T47D (cell line): Measurements from ENCODE around the gene CBLB.
"Not testable (repeated sequence)": the region's sequence is repeated elsewhere in the genome, so short reads cannot be mapped to it uniquely, and the experiment has no call there.

Experiments
- DNase-seq, 2 experiments: peaks; one replicate each; pipeline versions ENCODE4 v3.0.0 to v3.0.0-alpha.2; 2011 to 2012; ENCODE audit warnings: low read depth in 1 of 2, low spot score in 1 of 2
- JUND ChIP-seq: IDR thresholded peaks from 2 replicates; pipeline ENCODE4 v1.6.1; 2012; ENCODE audit warnings: low read depth
- in situ Hi-C: cut with HindIII; loops from 2 replicates; pipeline ENCODE4 v1.10.0; 2016; ENCODE audit warnings: low sequenced_read_pairs, low pct_unique_long_range_greater_than_20kb

The CBLB gene

DNA sequence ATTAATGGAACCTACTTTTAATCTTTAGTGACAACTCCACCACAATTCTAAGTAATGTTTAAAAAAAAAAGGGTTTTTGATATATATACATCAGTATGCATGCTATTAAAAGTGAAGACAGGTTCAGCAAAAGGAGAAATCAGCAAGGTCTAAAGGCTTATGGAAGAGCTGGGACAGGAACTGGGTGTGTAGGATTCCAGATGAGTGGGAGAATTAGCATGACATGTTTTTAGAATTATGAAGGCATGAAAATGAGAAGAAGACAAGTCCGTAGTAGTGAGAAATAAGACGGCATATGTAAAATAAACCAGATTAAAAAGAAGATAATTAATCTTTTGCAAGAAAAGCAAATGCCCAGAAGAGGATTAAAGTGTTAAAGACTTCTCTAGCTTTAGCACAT is 52.0 kb downstream of the CBLB start:
- TF ChIP-seq JUND, result no peak
- no peak for DNase-seq
- in situ Hi-C loops, result no loop called here

GRCh38 chr3:105815331-105815730 is 53.5 kb downstream of the CBLB start:
- DNase-seq, in situ Hi-C loops: not testable (repeated sequence)

DNA sequence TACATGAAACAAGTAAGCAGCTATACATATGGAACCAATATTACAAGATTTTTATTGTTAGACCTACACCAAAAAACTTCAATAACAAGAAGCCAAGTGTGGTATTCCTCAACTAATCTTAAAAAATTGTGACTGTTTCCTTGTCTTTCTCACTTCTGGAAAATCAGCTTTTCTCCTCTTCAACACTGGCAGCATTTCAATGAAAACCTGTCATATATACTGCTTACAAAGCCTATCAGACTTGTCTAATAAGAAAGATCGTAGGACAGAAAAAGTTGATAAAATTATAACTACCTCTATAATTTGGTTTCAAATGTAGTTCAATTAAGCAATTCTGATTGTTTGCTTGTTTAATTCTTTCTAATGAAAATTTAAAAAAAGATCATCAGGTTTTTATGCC is 55.1 kb downstream of the CBLB start:
- DNase-seq, result no peak
- in situ Hi-C loops, result no loop called here
- no peak for TF ChIP-seq JUND

DNA sequence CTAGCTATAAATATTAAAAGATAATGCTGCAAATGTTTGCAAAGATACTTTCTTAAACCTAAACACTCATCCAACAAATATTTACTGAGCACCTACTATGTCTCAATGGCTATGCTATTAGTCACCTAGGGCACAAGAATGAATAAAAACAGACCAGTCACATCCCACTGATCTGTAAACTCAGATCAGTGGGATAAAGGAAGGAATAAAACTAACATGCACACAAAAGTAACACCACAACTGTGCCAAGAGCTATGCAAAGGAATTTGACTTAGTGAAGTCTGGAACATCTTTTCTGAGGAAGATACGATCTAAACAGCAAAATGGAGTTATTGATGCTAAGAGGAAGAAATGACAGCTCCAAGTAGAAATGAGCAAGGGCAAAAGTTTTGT is 56.6 kb downstream of the CBLB start:
- DNase-seq, result peak in 1 of 2 experiments; percentile 47
- no peak for TF ChIP-seq JUND
- in situ Hi-C loops, result no loop called here

DNA sequence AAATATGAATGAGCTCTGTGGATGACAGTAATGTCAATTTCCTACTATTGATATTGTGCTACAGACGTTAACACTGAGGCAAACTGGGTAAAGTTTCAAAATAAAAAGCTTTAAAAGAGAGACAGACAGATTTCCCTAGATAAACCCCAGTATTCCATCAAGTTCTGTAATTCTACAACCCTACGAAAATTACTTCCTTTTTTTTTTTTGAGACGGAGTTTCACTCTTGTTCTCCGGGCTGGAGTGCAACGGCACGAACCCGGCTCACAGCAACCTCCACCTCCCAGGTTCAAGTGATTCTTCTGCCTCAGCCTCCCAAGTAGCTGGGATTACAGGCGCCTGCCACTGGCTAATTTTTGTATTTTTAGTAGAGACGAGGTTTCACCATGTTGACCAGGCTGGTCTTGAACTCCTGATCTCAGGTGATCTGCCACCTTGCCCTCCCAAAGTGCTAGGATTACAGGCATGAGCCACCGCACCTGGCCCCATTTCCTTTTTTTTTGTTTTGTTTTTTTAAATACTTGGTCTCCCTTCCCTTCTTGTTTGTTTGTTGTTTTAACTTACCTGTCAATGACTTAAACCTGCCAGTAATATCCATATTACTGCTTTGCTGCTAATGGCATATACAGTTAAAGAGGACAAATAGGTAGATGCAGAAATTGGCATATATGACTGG is 57.2 kb downstream of the CBLB start:
- DNase-seq, result no peak
- TF ChIP-seq JUND, result no peak
- in situ Hi-C loops, result no loop called here

DNA sequence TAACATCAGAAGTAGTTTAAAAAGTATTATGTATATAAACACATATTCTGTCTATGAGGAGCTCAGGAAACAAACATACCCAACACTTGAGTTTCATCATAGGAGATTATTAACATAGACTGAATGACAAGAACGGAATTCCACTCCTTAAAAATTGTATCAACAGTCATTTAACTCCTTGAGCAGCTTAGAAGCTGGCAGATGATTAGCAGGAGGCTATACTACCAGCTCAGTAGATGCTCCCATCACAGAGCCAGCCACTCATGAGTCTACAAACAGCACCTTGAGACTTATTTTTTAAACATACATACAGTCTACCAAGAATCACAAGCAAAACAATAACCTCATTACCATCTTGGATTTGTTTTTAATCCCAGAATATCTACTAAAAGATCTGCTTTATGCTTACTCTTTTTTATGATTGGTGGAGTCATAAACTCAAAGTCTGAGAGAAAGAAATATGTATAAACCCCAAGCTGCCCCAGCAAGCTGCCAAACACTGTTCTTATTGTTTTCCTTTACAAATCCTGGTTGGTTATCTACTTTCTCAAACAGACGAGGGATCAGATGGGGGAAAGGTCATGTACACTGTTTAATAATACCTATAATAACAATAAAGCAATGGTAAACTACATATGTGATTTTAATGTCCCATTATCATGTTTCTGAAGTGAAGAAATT is 59.5 kb downstream of the CBLB start:
- no peak for DNase-seq
- in situ Hi-C loops, result no loop called here
- TF ChIP-seq JUND, result no peak

GRCh38 chr3:105807701-105808100 is 61.1 kb downstream of the CBLB start:
- TF ChIP-seq JUND, result no peak
- in situ Hi-C loops, result no loop called here
- no peak for DNase-seq

GRCh38 chr3:105807146-105807545 is 61.7 kb downstream of the CBLB start:
- no peak for TF ChIP-seq JUND
- in situ Hi-C loops, result no loop called here

GRCh38 chr3:105806359-105806758 is 62.5 kb downstream of the CBLB start:
- no peak for DNase-seq
- no peak for TF ChIP-seq JUND
- in situ Hi-C loops, result no loop called here

More at GRCh38 chr3:105807146-105807545, 61.7 kb downstream of the CBLB start:
- DNase-seq, result no peak

DNA sequence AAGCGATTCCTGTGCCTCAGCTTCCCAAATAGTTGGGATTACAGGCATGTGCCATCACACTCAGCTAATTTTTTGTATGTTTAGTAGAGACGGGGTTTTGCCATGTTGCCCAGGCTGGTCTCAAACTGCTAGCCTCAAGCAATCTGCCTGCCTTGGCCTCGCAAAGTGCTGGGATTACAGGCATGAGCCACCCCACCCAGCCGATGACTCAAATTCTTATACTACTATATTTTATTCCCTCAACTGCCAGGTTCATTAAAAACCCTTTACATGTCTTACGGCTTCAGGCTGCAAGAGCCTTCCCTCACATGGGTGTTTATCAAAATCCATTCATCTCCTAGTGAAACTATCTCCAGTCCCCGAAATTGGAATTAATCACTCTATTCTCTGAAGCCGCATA is 63.4 kb downstream of the CBLB start:
- TF ChIP-seq JUND, result no peak
- in situ Hi-C loops, result no loop called here
- no peak for DNase-seq

GRCh38 chr3:105802118-105802706 is 66.6 kb downstream of the CBLB start:
- TF ChIP-seq JUND, result no peak
- DNase-seq, result no peak
- in situ Hi-C loops, result no loop called here

DNA sequence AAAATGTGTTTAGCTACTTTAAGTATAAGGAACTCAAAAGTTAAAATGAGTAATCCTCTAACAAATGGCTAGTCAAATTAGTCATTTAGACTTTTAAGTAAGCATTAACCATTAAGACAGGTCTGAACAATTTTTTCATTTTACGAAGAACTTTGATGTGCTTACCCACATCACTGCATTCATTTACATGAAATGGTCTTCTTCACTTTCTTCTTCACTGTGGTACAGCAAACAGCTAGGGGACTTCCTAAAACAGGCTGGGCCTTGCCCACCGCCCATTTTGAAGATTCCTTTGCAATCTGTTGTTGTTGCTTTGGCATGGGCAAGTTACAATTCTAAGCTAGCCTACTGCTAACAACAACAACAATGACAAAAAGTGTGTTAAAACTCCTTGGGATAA is 67.4 kb downstream of the CBLB start:
- in situ Hi-C loops, result no loop called here

GRCh38 chr3:105800320-105800719 is 68.5 kb downstream of the CBLB start:
- no peak for DNase-seq
- in situ Hi-C loops, result no loop called here
- no peak for TF ChIP-seq JUND

More for the DNA sequence above, 67.4 kb downstream of the CBLB start:
- DNase-seq, result no peak
- TF ChIP-seq JUND, result no peak
